ENCODE data around the gene AHNAK2. TPM values are rescaled to one million over a fixed set of nuclear protein-coding genes. Genes with fewer than 3 reads are reported as not detected.

The AHNAK2 gene
- total RNA-seq, 1 experiment from 2014 or later: 45.0 TPM

- DNase-seq (ENCODE audit: low read depth, low spot score) (no peak), ATAC-seq (no peak)
- ChIA-PET RAD21 (ENCODE audit: low non-redundant PET in 1 of 2, low total read pairs in 2 of 2, uncharacterized antibody in 2 of 2, unreplicated experiment in 2 of 2) (no interaction called here), POLR2A (no interaction called here), CTCF (no interaction called here)
- H4K20me1 ChIP-seq (ENCODE audit: insufficient read depth): no peaks in the 10 kb centered on the region
- H2AFZ ChIP-seq (ENCODE audit: low read depth, low read length, poor library complexity, severe bottlenecking): no peak overlapping the region
- no TSS peak for BruUV-seq (replicated peaks)
- no peak overlapping the region for H3K9ac ChIP-seq (ENCODE audit: low read length)
- intact Hi-C loops (cut with micrococcal nuclease): no loop called here
- peaks cover 0 to 7% of the 10 kb centered on the region in 2 experiments; a peak in 1 of 4 replicates for H3K4me1 ChIP-seq (ENCODE audit: control insufficient read depth in 1 of 2, insufficient read depth in 2 of 2, low read length in 2 of 2)
- H3K27ac ChIP-seq (ENCODE audit: low read depth, low read length): no peak overlapping the region
- no peaks in the 10 kb centered on the region for H3K27me3 ChIP-seq (ENCODE audit: insufficient read depth, low read length)
- no peaks in the 10 kb centered on the region for H3K36me3 ChIP-seq (ENCODE audit: control insufficient read depth in 1 of 2, insufficient read depth in 2 of 2, low read length in 2 of 2)
- H3K79me2 ChIP-seq (ENCODE audit: insufficient read depth, low read length): no peaks in the 10 kb centered on the region
- TF ChIP-seq SP1 (IDR thresholded peaks at IDR 0.05; ENCODE audit: low read depth) (no peak), EZH2 (IDR thresholded peaks at IDR 0.05) (no peak)
- no peaks in the 10 kb centered on the region for H3K9me2 ChIP-seq (ENCODE audit: insufficient read depth)
- no peak overlapping the region for H3K4me2 ChIP-seq (ENCODE audit: low read length)
- no peaks in the 10 kb centered on the region for H3K9me3 ChIP-seq (ENCODE audit: control insufficient read depth in 1 of 2, insufficient read depth in 1 of 2, low read depth in 1 of 2, low read length in 2 of 2)
- H3K4me3 ChIP-seq (replicated peaks in 1 of 2; ENCODE audit: low read depth in 1 of 2, low read length in 2 of 2): no peak overlapping the region
These were observed 46.8 kb downstream of the AHNAK2 start for GRCh38 chr14:104931304-104931770.

- ChIA-PET POLR2A (no interaction called here), RAD21 (ENCODE audit: low non-redundant PET in 1 of 2, low total read pairs in 2 of 2, uncharacterized antibody in 2 of 2, unreplicated experiment in 2 of 2) (no interaction called here), CTCF (no interaction called here)
- BruUV-seq (replicated peaks): no TSS peak
- Histone ChIP-seq H3K79me2 (ENCODE audit: insufficient read depth, low read length) (no peaks in the 10 kb centered on the region), H4K20me1 (ENCODE audit: insufficient read depth) (no peaks in the 10 kb centered on the region), H3K9ac (ENCODE audit: low read length) (no peak overlapping the region), H3K4me1 (ENCODE audit: control insufficient read depth in 1 of 2, insufficient read depth in 2 of 2, low read length in 2 of 2) (peaks cover 0 to 7% of the 10 kb centered on the region in 2 experiments; a peak in 1 of 4 replicates), H3K27me3 (ENCODE audit: insufficient read depth, low read length) (no peaks in the 10 kb centered on the region), H3K9me2 (ENCODE audit: insufficient read depth) (no peaks in the 10 kb centered on the region), H2AFZ (ENCODE audit: low read depth, low read length, poor library complexity, severe bottlenecking) (no peak overlapping the region), H3K36me3 (ENCODE audit: control insufficient read depth in 1 of 2, insufficient read depth in 2 of 2, low read length in 2 of 2) (no peaks in the 10 kb centered on the region), H3K4me3 (replicated peaks in 1 of 2; ENCODE audit: low read depth in 1 of 2, low read length in 2 of 2) (no peak overlapping the region), H3K4me2 (ENCODE audit: low read length) (no peak overlapping the region), H3K27ac (ENCODE audit: low read depth, low read length) (no peak overlapping the region), H3K9me3 (ENCODE audit: control insufficient read depth in 1 of 2, insufficient read depth in 1 of 2, low read depth in 1 of 2, low read length in 2 of 2) (no peaks in the 10 kb centered on the region)
- ATAC-seq (no peak), DNase-seq (ENCODE audit: low read depth, low spot score) (no peak)
- intact Hi-C loops (cut with micrococcal nuclease): no loop called here
- TF ChIP-seq CTCF (IDR thresholded peaks at IDR 0.05 in 2 of 3, conservative IDR thresholded peaks at IDR 0.05 in 1 of 3; ENCODE audit: borderline replicate concordance in 1 of 3, insufficient read depth in 1 of 3, low read depth in 2 of 3, low read length in 2 of 3) (no peak), MAX (IDR thresholded peaks at IDR 0.05) (no peak), POLR2AphosphoS5 (IDR thresholded peaks at IDR 0.05; ENCODE audit: low read depth, low read length) (no peak), SP1 (IDR thresholded peaks at IDR 0.05; ENCODE audit: low read depth) (no peak), TCF7L2 (IDR thresholded peaks at IDR 0.05; ENCODE audit: borderline replicate concordance, extremely low read depth, insufficient read depth, insufficient read length) (no peak), EGR1 (IDR thresholded peaks at IDR 0.05; ENCODE audit: low read depth) (no peak), ZFX (IDR thresholded peaks at IDR 0.05) (no peak), JUND (IDR thresholded peaks at IDR 0.05) (no peak), RAD21 (IDR thresholded peaks at IDR 0.05; ENCODE audit: low read depth) (no peak)
These were observed 47.5 kb downstream of the AHNAK2 start for GRCh38 chr14:104930526-104931303.

All from HCT116 (cell line).